Measurements from ENCODE around the gene RTEL1.
"Not testable (repeated sequence)": the region's sequence is repeated elsewhere in the genome, so short reads cannot be mapped to it uniquely, and the experiment has no call there.

DNA sequence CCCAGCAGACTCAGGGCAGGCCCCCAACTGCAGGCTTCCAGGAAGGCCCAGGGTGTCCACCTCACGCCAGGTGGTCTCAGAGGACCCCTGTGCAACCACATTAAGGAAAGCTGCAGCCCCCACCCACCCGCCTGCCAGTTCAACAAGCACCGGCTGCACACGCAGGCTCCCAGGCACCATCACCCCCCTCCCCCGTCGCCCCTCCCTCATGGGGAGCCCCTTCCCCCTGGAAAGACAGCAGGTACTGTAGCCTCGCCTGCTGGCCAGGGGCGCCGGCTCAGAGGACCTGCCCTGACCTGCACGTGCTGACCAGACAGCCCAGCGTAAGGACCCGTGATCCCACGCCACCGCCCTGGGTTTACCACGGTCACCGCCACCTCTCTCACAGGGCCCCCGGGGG, 17.4 kb upstream of the RTEL1 start:
- TF ChIP-seq, protein P1, sequence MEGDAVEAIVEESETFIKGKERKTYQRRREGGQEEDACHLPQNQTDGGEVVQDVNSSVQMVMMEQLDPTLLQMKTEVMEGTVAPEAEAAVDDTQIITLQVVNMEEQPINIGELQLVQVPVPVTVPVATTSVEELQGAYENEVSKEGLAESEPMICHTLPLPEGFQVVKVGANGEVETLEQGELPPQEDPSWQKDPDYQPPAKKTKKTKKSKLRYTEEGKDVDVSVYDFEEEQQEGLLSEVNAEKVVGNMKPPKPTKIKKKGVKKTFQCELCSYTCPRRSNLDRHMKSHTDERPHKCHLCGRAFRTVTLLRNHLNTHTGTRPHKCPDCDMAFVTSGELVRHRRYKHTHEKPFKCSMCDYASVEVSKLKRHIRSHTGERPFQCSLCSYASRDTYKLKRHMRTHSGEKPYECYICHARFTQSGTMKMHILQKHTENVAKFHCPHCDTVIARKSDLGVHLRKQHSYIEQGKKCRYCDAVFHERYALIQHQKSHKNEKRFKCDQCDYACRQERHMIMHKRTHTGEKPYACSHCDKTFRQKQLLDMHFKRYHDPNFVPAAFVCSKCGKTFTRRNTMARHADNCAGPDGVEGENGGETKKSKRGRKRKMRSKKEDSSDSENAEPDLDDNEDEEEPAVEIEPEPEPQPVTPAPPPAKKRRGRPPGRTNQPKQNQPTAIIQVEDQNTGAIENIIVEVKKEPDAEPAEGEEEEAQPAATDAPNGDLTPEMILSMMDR (conservative IDR thresholded peaks at IDR 0.05; ENCODE audit: low read depth, low read length), result not testable (repeated sequence)
- TF ChIP-seq EZH2 (IDR thresholded peaks at IDR 0.05; ENCODE audit: low read length, unreplicated experiment), result not testable (repeated sequence)
